ENCODE results near the gene ADAMTSL1.

ADAMTSL1 gene

DNA sequence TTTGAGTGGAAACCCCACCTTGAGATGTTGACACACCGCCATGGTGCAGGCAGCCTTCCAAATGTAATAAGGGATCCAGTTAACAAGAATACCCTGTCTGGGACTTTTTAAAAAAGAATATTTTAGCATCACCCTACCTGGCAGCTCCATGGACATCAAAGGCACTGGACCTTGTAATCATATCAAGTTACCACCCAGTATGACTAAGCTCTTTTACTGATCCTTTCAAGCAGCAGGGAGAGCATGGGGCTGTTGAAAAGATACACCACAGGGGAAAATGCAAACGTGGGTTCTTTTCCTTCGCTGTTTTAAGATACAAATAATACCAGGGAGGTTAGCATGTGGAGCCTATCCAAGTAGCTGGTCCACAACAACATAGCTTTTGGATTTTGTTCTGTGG lies 347.8 kb downstream of the ADAMTSL1 start:
- Histone ChIP-seq H3K4me3 (ENCODE audit: low read length) (no peak overlapping the region), H3K4me1 (ENCODE audit: control insufficient read depth, insufficient read depth, low read length) (peaks cover 2% of the 10 kb centered on the region), H3K36me3 (ENCODE audit: control insufficient read depth, insufficient read depth, low read length) (no peaks in the 10 kb centered on the region), H3K27ac (ENCODE audit: low read depth, low read length) (no peak overlapping the region), H3K27me3 (ENCODE audit: control insufficient read depth, insufficient read depth, low read length) (no peaks in the 10 kb centered on the region), H3K9ac (ENCODE audit: low read length) (no peak overlapping the region)

DNA sequence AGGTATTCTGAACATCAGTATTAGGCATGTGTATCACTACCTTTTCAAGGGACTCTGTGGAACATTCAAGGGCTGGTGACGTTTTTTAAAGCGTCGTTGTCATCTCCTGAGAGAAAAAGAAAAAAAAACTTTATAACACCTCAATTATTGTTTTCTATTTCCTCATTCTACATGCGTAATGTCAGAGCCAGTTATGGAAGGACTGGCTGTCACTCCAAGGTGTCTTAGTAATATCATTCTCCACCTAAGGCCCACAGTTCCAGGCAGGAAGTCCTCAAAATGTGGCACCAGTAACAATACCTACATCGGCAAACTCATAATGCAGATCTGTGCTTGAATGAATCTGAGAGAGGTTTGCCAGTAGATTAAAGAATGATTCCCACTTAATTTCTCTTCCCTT lies 348.9 kb downstream of the ADAMTSL1 start:
- H3K27ac ChIP-seq (ENCODE audit: low read depth, low read length) = no peak overlapping the region
- H3K4me1 ChIP-seq (ENCODE audit: control insufficient read depth, insufficient read depth, low read length) = peaks cover 2% of the 10 kb centered on the region
- H3K27me3 ChIP-seq (ENCODE audit: control insufficient read depth, insufficient read depth, low read length) = no peaks in the 10 kb centered on the region
- H3K36me3 ChIP-seq (ENCODE audit: control insufficient read depth, insufficient read depth, low read length) = no peaks in the 10 kb centered on the region
- no peak overlapping the region for H3K9ac ChIP-seq (ENCODE audit: low read length)
- no peak overlapping the region for H3K4me3 ChIP-seq (ENCODE audit: low read length)

DNA sequence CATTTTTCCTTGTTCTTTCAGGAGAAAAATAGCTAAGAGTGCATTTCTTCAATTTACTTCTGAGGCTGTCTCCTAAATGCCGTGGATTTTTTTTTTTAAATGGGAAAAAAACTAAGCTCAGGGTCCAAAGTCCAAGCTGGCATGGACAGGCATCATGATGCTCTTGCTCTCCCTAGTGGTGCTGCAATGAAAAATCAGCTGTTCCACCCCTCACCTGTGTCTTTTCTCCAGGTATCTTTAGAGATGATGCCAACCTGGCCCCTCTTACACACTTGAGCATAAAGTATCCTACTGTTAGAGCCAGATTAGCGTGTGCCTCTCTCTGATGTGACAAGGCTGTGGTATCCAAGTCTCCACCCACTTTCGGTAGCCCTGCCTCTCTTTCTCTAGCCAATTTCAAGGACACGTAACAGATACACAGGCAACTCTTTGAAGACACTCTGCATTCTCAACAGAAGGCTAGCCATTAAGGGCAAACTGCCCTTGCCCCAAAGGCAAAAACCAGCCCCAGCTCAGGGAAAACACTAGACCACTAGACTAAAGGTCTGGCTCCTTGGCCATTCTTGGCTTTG lies 350.2 kb downstream of the ADAMTSL1 start:
- Histone ChIP-seq H3K4me3 (ENCODE audit: low read length) (no peak overlapping the region), H3K4me1 (ENCODE audit: control insufficient read depth, insufficient read depth, low read length) (peaks cover 2% of the 10 kb centered on the region), H3K9ac (ENCODE audit: low read length) (no peak overlapping the region), H3K27me3 (ENCODE audit: control insufficient read depth, insufficient read depth, low read length) (no peaks in the 10 kb centered on the region), H3K36me3 (ENCODE audit: control insufficient read depth, insufficient read depth, low read length) (no peaks in the 10 kb centered on the region), H3K27ac (ENCODE audit: low read depth, low read length) (no peak overlapping the region)

DNA sequence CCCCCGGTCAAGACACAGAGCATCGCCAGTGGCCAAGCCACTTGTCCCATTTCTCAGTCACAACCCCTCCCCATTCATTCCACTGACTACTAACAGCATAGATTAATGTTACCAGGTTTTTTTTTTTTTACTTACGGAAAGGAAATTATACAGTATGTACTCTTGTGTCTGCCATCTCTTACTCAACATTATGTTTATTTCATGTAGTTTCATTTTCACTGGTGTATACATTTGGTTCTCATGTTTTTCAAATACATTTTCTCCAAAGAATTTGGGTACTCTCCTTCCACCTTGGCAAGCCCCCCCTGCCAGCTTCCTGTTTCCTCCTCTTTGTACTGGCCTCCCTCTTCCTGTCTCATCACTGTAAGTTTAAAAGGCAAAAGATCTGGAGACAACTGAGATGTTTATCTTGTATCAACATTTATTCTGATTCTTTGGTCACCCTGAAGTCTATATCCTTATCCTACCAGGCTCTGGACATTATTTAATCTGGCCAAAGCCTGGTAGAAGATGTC lies 351.8 kb downstream of the ADAMTSL1 start:
- Histone ChIP-seq H3K27me3 (ENCODE audit: control insufficient read depth, insufficient read depth, low read length) (no peaks in the 10 kb centered on the region), H3K9ac (ENCODE audit: low read length) (no peak overlapping the region), H3K27ac (ENCODE audit: low read depth, low read length) (no peak overlapping the region), H3K4me3 (ENCODE audit: low read length) (no peak overlapping the region), H3K36me3 (ENCODE audit: control insufficient read depth, insufficient read depth, low read length) (no peaks in the 10 kb centered on the region), H3K4me1 (ENCODE audit: control insufficient read depth, insufficient read depth, low read length) (peaks cover 2% of the 10 kb centered on the region)

DNA sequence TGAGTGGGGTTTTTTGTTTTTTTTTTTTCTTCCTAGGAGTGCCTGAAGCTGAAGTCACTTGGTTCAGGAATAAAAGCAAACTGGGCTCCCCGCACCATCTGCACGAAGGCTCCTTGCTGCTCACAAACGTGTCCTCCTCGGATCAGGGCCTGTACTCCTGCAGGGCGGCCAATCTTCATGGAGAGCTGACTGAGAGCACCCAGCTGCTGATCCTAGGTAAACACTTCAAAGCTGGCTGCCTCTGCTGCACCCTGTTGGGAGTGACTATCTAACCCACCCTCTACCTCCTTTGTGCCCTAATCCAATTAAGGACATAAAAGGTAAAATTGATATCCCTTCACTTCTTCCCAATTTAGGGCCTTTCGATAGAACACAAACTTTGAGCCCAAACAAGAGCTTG lies 352.3 kb downstream of the ADAMTSL1 start:
- Histone ChIP-seq H3K4me3 (ENCODE audit: low read length) (no peak overlapping the region), H3K27ac (ENCODE audit: low read depth, low read length) (no peak overlapping the region), H3K4me1 (ENCODE audit: control insufficient read depth, insufficient read depth, low read length) (peaks cover 2% of the 10 kb centered on the region), H3K36me3 (ENCODE audit: control insufficient read depth, insufficient read depth, low read length) (no peaks in the 10 kb centered on the region), H3K9ac (ENCODE audit: low read length) (no peak overlapping the region), H3K27me3 (ENCODE audit: control insufficient read depth, insufficient read depth, low read length) (no peaks in the 10 kb centered on the region)

DNA sequence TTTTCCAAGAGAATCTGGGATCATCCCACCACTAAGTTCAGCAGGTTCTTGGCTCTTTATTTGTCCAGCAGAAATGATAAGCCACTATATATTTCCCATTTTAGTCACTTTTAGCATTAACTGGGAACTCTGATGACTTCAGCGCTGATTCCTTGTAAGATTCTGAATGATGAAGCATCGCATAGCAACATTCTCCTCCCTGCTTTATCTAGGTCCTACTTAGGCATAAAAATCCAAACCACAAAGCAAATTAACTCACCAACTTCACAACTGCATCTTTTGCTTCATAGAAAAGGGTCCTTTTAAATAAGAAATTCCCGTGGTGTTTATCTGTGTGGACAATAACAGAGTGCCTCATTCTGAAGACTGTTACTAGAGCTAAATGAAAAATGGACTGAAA lies 355.1 kb downstream of the ADAMTSL1 start:
- Histone ChIP-seq H3K4me3 (ENCODE audit: low read length) (no peak overlapping the region), H3K9ac (ENCODE audit: low read length) (no peak overlapping the region), H3K27me3 (ENCODE audit: control insufficient read depth, insufficient read depth, low read length) (no peaks in the 10 kb centered on the region), H3K27ac (ENCODE audit: low read depth, low read length) (no peak overlapping the region), H3K36me3 (ENCODE audit: control insufficient read depth, insufficient read depth, low read length) (no peaks in the 10 kb centered on the region), H3K4me1 (ENCODE audit: control insufficient read depth, insufficient read depth, low read length) (no peaks in the 10 kb centered on the region)

DNA sequence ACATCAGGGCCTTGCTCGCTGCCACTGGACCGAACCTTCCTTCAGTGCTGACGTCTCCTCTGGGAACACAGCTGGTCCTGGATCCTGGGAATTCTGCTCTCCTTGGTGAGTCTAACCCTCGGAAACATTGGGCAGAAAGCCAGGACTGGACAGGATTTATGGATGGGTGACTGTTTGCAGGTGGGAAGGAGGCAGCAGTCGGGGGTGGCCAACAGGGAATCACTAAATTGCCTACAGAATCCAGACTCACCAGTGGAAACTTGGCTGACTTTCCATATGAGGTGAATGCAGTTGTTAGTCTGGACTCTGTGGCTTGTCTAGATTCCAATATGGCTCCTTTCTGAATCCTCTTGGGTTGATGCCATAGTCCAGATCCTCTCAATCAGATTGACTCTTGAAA lies 355.9 kb downstream of the ADAMTSL1 start:
- H3K4me1 ChIP-seq (ENCODE audit: control insufficient read depth, insufficient read depth, low read length) = no peaks in the 10 kb centered on the region
- H3K4me3 ChIP-seq (ENCODE audit: low read length) = no peak overlapping the region
- no peak overlapping the region for H3K9ac ChIP-seq (ENCODE audit: low read length)
- H3K36me3 ChIP-seq (ENCODE audit: control insufficient read depth, insufficient read depth, low read length) = no peaks in the 10 kb centered on the region
- H3K27me3 ChIP-seq (ENCODE audit: control insufficient read depth, insufficient read depth, low read length) = no peaks in the 10 kb centered on the region
- H3K27ac ChIP-seq (ENCODE audit: low read depth, low read length) = no peak overlapping the region

DNA sequence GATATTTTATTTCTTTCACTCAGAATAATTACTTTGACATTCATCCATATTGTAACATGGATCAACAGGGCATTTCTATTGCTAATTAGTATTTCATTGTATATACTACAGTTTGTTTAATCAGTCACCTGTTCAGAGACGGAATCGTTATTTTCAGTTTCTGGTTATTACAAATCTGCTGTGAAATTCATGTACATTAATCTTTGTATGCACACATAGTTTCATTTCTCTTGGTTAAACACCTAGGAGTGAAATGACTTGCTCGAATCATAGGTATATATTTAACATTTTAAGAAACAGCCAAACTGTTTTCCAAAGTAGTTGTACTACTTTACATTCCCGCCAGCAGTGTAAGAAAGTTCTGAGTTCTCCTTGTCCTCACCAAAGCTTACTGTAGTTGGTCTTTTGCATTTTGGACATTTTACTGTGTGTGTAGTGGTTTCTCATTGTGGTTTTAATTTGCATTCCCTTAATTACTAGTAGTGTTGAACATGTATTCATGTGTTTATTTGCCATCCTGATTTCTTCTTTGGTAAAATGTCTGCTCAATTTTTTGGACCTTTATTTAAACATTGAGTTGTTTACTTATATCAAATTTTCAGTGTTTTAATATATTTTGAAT lies 360.9 kb downstream of the ADAMTSL1 start:
- Histone ChIP-seq H3K27me3 (ENCODE audit: control insufficient read depth, insufficient read depth, low read length) (no peaks in the 10 kb centered on the region), H3K27ac (ENCODE audit: low read depth, low read length) (no peak overlapping the region), H3K9ac (ENCODE audit: low read length) (no peak overlapping the region), H3K36me3 (ENCODE audit: control insufficient read depth, insufficient read depth, low read length) (no peaks in the 10 kb centered on the region), H3K4me1 (ENCODE audit: control insufficient read depth, insufficient read depth, low read length) (no peaks in the 10 kb centered on the region), H3K4me3 (ENCODE audit: low read length) (no peak overlapping the region)

DNA sequence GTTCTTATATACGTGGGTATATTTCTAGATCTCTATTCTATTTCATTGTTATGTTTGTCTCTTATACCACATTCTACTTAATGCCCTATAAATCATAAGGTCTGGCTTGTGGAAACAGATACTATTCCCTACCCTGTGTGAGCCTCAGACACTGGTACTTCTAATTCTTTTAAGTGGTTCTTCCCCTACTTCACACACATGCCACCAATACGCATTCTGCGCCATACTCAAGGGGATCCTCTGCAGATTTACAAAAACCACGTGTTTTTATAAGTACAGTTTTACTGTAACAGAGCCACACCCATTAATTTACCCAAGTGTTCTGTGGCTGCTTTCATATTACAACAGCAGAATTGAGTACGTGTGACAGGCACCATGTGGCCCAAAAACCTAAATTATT lies 363.4 kb downstream of the ADAMTSL1 start:
- Histone ChIP-seq H3K4me1 (ENCODE audit: control insufficient read depth, insufficient read depth, low read length) (no peaks in the 10 kb centered on the region), H3K27me3 (ENCODE audit: control insufficient read depth, insufficient read depth, low read length) (no peaks in the 10 kb centered on the region), H3K27ac (ENCODE audit: low read depth, low read length) (no peak overlapping the region), H3K4me3 (ENCODE audit: low read length) (no peak overlapping the region), H3K9ac (ENCODE audit: low read length) (no peak overlapping the region), H3K36me3 (ENCODE audit: control insufficient read depth, insufficient read depth, low read length) (no peaks in the 10 kb centered on the region)

DNA sequence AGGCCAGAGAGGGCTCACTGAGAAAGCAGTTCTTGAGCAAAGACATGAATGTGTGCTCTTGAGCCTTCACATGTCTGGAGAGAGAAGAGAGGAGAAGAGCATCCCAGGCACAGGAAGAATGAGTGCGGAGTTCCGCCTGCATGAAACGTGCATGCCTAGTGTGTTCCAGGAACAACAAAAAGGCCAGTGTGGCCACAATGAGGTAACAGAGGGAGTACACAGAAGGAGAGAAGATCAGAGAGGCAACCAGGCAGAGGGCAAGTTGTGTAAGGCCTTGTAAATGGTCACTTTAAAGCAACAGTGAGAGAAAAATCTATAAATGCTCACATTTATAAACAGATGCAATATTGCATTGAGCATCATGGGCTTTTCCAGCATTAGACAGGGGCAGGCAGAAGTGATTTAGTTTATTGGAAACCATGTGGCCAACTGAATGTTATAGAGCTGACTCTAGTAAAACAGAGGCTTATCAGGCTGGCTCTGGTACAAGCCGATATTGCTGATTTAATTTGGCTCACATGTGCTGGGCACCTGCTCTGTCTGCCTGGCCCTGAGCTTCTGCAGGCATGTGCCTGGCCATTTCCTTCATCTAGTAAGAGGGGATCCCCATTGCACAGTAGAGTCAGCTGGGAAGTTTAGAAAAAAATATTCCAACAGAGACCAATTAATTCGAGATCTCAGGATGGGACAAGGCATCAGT lies 373.8 kb downstream of the ADAMTSL1 start:
- Histone ChIP-seq H3K27ac (ENCODE audit: low read depth, low read length) (no peak overlapping the region), H3K9ac (ENCODE audit: low read length) (no peak overlapping the region), H3K4me1 (ENCODE audit: control insufficient read depth, insufficient read depth, low read length) (peaks cover 9% of the 10 kb centered on the region), H3K4me3 (ENCODE audit: low read length) (no peak overlapping the region), H3K27me3 (ENCODE audit: control insufficient read depth, insufficient read depth, low read length) (no peaks in the 10 kb centered on the region), H3K36me3 (ENCODE audit: control insufficient read depth, insufficient read depth, low read length) (no peaks in the 10 kb centered on the region)

DNA sequence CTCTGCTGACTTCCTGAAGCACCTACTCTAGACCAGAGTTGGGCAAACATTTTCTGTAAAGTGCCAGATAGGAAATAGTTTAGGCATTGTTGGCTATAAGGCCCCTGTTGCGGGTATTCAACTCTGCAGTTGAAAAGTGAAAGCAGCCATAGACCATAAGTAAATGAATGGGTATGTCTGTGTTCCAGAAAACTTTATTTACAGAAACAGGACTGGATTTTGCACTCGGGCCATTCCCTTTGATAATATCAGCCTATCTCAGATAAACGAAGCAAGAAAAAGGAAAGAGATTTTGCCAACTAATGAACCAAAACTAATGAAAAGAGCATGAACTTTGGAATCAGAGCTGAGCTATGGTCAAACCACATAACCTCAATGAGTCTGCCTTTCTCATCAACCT lies 374.7 kb downstream of the ADAMTSL1 start:
- Histone ChIP-seq H3K4me1 (ENCODE audit: control insufficient read depth, insufficient read depth, low read length) (peaks cover 9% of the 10 kb centered on the region), H3K4me3 (ENCODE audit: low read length) (no peak overlapping the region), H3K27ac (ENCODE audit: low read depth, low read length) (no peak overlapping the region), H3K27me3 (ENCODE audit: control insufficient read depth, insufficient read depth, low read length) (no peaks in the 10 kb centered on the region), H3K9ac (ENCODE audit: low read length) (no peak overlapping the region), H3K36me3 (ENCODE audit: control insufficient read depth, insufficient read depth, low read length) (no peaks in the 10 kb centered on the region)

DNA sequence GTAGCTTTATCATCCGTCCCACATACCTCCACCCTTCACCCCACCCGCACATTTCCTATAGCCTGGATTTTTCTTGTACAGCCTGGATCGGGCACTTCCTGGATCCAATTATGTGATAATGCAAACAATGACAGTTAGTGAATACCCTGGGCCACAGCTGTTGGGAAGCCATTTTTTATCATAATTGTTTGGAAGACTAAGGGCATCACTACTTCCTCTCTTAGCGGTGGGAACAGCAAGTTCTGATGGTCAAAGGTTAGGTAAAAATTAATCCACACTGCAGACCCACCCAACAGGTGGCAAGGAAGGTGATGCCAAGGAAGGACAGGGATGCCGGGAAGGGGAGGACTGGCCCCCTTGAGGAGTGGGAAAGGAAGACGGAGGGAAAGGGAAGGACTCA lies 375.3 kb downstream of the ADAMTSL1 start:
- no peaks in the 10 kb centered on the region for H3K27me3 ChIP-seq (ENCODE audit: control insufficient read depth, insufficient read depth, low read length)
- no peak overlapping the region for H3K9ac ChIP-seq (ENCODE audit: low read length)
- no peaks in the 10 kb centered on the region for H3K36me3 ChIP-seq (ENCODE audit: control insufficient read depth, insufficient read depth, low read length)
- peaks cover 9% of the 10 kb centered on the region for H3K4me1 ChIP-seq (ENCODE audit: control insufficient read depth, insufficient read depth, low read length)
- no peak overlapping the region for H3K27ac ChIP-seq (ENCODE audit: low read depth, low read length)
- no peak overlapping the region for H3K4me3 ChIP-seq (ENCODE audit: low read length)
